ENCODE data around the gene RAMP3. TPM values are rescaled to one million over a fixed set of nuclear protein-coding genes. Genes with fewer than 3 reads are reported as not detected.

RAMP3 gene
- total and polyA plus RNA-seq, 7 donors = 9.9 to 18.0 (median 16.3) TPM

DNA sequence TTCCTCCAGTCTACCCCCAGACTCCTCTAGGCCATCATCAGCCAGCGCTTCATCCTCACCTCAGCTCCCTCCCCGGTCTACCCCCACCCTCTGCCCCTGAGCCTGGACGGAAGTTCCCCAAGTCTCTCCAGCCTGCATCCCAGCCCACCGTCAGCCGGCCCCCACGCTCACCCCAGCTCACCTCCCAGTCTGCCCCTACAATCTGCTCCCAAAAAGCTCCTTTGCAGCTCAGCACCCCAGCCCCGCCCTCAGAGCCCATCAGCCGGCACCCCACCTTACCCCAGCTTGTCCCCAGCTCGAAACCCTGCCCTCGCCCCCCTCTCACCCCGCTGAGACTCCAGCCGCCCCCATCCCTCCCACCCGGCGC is 322 bp upstream of the RAMP3 start:
- WGBS, 3 donors = 10 to 18% (median 12%) methylated on average over 14 of the region's 14 CpGs
- intact Hi-C loops (cut with DNase I) = loop anchor here in 1 of 2 donors (10.0 kb wide), 1 partner anchor 698 kb away; no protein-coding TSS in a partner anchor
- TF ChIP-seq, protein P1, sequence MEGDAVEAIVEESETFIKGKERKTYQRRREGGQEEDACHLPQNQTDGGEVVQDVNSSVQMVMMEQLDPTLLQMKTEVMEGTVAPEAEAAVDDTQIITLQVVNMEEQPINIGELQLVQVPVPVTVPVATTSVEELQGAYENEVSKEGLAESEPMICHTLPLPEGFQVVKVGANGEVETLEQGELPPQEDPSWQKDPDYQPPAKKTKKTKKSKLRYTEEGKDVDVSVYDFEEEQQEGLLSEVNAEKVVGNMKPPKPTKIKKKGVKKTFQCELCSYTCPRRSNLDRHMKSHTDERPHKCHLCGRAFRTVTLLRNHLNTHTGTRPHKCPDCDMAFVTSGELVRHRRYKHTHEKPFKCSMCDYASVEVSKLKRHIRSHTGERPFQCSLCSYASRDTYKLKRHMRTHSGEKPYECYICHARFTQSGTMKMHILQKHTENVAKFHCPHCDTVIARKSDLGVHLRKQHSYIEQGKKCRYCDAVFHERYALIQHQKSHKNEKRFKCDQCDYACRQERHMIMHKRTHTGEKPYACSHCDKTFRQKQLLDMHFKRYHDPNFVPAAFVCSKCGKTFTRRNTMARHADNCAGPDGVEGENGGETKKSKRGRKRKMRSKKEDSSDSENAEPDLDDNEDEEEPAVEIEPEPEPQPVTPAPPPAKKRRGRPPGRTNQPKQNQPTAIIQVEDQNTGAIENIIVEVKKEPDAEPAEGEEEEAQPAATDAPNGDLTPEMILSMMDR (IDR thresholded peaks at IDR 0.05) = no peak
- ATAC-seq (no peak), DNase-seq (no peak)
- H3K36me3 ChIP-seq (ENCODE audit: insufficient read depth in 1 of 2, low read depth in 1 of 2) = no peaks in the 10 kb centered on the region
- H3K27ac ChIP-seq = no peak overlapping the region
- peaks cover 0 to 14% (median 4%) of the 10 kb centered on the region in 3 donors for H3K27me3 ChIP-seq (ENCODE audit: insufficient read depth in 3 of 3, low read length in 2 of 3)
- H3K4me1 ChIP-seq = no peaks in the 10 kb centered on the region
- peak overlapping the region; percentile 60 for H3K4me3 ChIP-seq
- H3K9me3 ChIP-seq = no peaks in the 10 kb centered on the region

GRCh38 chr7:45158471-45158870 is 880 bp downstream of the RAMP3 start:
- H3K4me1 ChIP-seq = no peaks in the 10 kb centered on the region
- DNase-seq (peak in 1 of 2 donors; percentile 3), ATAC-seq (no peak)
- peaks cover 0 to 14% (median 4%) of the 10 kb centered on the region in 3 donors for H3K27me3 ChIP-seq (ENCODE audit: insufficient read depth in 3 of 3, low read length in 2 of 3)
- H3K27ac ChIP-seq = no peak overlapping the region
- intact Hi-C loops (cut with DNase I) = loop anchor here in 1 of 2 donors (10.0 kb wide), 1 partner anchor 696 kb away; no protein-coding TSS in a partner anchor
- peak overlapping the region; percentile 60 for H3K4me3 ChIP-seq
- WGBS, 3 donors = 82 to 90% (median 85%) methylated on average over 1 of the region's 1 CpG
- no peaks in the 10 kb centered on the region for H3K36me3 ChIP-seq (ENCODE audit: insufficient read depth in 1 of 2, low read depth in 1 of 2)
- TF ChIP-seq, protein P1 (IDR thresholded peaks at IDR 0.05) = no peak
- no peaks in the 10 kb centered on the region for H3K9me3 ChIP-seq

DNA sequence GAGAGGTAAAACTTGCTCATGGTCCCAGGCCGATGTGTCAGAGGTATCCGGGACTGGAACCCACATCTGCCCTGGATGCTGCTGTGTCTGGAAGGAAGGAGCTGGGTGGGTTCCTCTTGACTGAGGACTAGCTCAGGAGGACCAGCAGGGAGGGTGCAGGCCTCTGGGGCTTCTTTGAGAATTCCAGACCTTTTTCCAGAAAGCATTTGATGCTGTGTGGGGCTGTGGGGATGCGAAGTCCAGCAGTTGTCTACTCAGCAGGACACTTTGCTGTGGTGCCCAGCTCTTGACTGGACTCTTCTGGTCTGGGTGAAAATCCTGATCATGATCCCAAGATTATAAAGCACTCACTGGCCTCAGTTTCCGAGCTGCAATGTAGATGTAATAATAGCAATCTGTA is 1.7 kb downstream of the RAMP3 start:
- intact Hi-C loops (cut with DNase I) = loop anchor here in 1 of 2 donors (10.0 kb wide), 1 partner anchor 696 kb away; no protein-coding TSS in a partner anchor
- Histone ChIP-seq H3K27ac (no peak overlapping the region), H3K4me1 (no peaks in the 10 kb centered on the region), H3K27me3 (ENCODE audit: insufficient read depth in 3 of 3, low read length in 2 of 3) (peaks cover 0 to 14% (median 4%) of the 10 kb centered on the region in 3 donors), H3K36me3 (ENCODE audit: insufficient read depth in 1 of 2, low read depth in 1 of 2) (no peaks in the 10 kb centered on the region), H3K4me3 (peak overlapping the region; percentile 60), H3K9me3 (no peaks in the 10 kb centered on the region)
- peak in 1 of 2 donors; percentile 28 for DNase-seq
- TF ChIP-seq, protein P1 (IDR thresholded peaks at IDR 0.05) = no peak
- 81 to 95% (median 92%) methylated on average over 4 of the region's 4 CpGs for WGBS, 3 donors
- no peak for ATAC-seq

- Histone ChIP-seq H3K4me3 (peak overlapping the region; percentile 18), H3K9me3 (no peaks in the 10 kb centered on the region), H3K4me1 (no peaks in the 10 kb centered on the region), H3K27ac (no peak overlapping the region), H3K27me3 (ENCODE audit: insufficient read depth in 3 of 3, low read length in 2 of 3) (peaks cover 0 to 14% (median 4%) of the 10 kb centered on the region in 3 donors), H3K36me3 (ENCODE audit: insufficient read depth in 1 of 2, low read depth in 1 of 2) (no peaks in the 10 kb centered on the region)
- TF ChIP-seq, protein P1 (IDR thresholded peaks at IDR 0.05) = no peak
- intact Hi-C loops (cut with DNase I) = no loop called here
- 38 to 41% (median 38%) methylated on average over 10 of the region's 10 CpGs for WGBS, 3 donors
- no peak for ATAC-seq
- peak in 1 of 2 donors; percentile 14 for DNase-seq
These were observed 2.9 kb downstream of the RAMP3 start for GRCh38 chr7:45160417-45160881.

- Histone ChIP-seq H3K27me3 (ENCODE audit: insufficient read depth in 3 of 3, low read length in 2 of 3) (peaks cover 0 to 14% (median 4%) of the 10 kb centered on the region in 3 donors), H3K9me3 (no peaks in the 10 kb centered on the region), H3K36me3 (ENCODE audit: insufficient read depth in 1 of 2, low read depth in 1 of 2) (no peaks in the 10 kb centered on the region), H3K4me1 (no peaks in the 10 kb centered on the region), H3K27ac (no peak overlapping the region), H3K4me3 (no peak overlapping the region)
- DNase-seq = no peak
- TF ChIP-seq, protein P1 (IDR thresholded peaks at IDR 0.05) = no peak
- WGBS, 3 donors = 79 to 89% (median 80%) methylated on average over 4 of the region's 4 CpGs
- ATAC-seq = no peak
- intact Hi-C loops (cut with DNase I) = no loop called here
These were observed 3.5 kb downstream of the RAMP3 start for GRCh38 chr7:45161138-45161537.

All from psoas muscle (tissue), 8 donors.